ENCODE data around the gene CDH13.

CDH13 gene

GRCh38 chr16:83458612-83459011 lies 831.8 kb downstream of the CDH13 start:
- H2BK5ac ChIP-seq (ENCODE audit: low read depth, low read length, poor library complexity) = no peak overlapping the region
- H3K23ac ChIP-seq (ENCODE audit: low read length) = no peak overlapping the region
- no peaks in the 10 kb centered on the region for H3K36me3 ChIP-seq (ENCODE audit: control insufficient read depth in 1 of 2, insufficient read depth in 2 of 2, low read length in 2 of 2)
- H3K14ac ChIP-seq (ENCODE audit: low read length) = no peak overlapping the region
- H2BK120ac ChIP-seq (ENCODE audit: insufficient read depth, low read length, poor library complexity) = no peak overlapping the region
- no peaks in the 10 kb centered on the region for H3K79me2 ChIP-seq (ENCODE audit: control insufficient read depth, insufficient read depth, low read length, poor library complexity)
- no peak overlapping the region for H3K4me2 ChIP-seq (ENCODE audit: low read length)
- no peak overlapping the region for H3K18ac ChIP-seq (ENCODE audit: low read length)
- no peaks in the 10 kb centered on the region for H3K79me1 ChIP-seq (ENCODE audit: low read length)
- no peak overlapping the region for H2AFZ ChIP-seq (ENCODE audit: insufficient read depth, low read length, poor library complexity)
- no peak overlapping the region for H4K12ac ChIP-seq (ENCODE audit: low read depth, low read length)
- DNase-seq = no peak
- H3K4me1 ChIP-seq (ENCODE audit: control insufficient read depth in 1 of 2, insufficient read depth in 2 of 2, low read length in 2 of 2) = no peaks in the 10 kb centered on the region
- no peaks in the 10 kb centered on the region for H3K27me3 ChIP-seq (ENCODE audit: insufficient read depth, low read length)
- H3K4ac ChIP-seq (ENCODE audit: low read depth, low read length) = no peak overlapping the region
- no peak overlapping the region for H3K9ac ChIP-seq (ENCODE audit: low read length)
- H3K27ac ChIP-seq (ENCODE audit: low read depth, low read length) = no peak overlapping the region
- WGBS (ENCODE audit: extremely low coverage, insufficient coverage, insufficient read length) = no CpG with 5 or more reads among the region's 4 CpGs
- H3K9me3 ChIP-seq (ENCODE audit: insufficient read depth, low read depth, low read length) = no peaks in the 10 kb centered on the region
- no peak overlapping the region for H4K8ac ChIP-seq (ENCODE audit: low read depth, low read length)
- no peak overlapping the region for H2BK12ac ChIP-seq (ENCODE audit: low read length)
- H2AK5ac ChIP-seq (ENCODE audit: low read length) = no peak overlapping the region
- H3K4me3 ChIP-seq (ENCODE audit: low read depth, low read length) = no peak overlapping the region
- H4K91ac ChIP-seq (ENCODE audit: low read depth, low read length) = no peak overlapping the region

GRCh38 chr16:83464991-83465390 lies 838.2 kb downstream of the CDH13 start:
- Histone ChIP-seq H3K36me3 (ENCODE audit: control insufficient read depth in 1 of 2, insufficient read depth in 2 of 2, low read length in 2 of 2) (no peaks in the 10 kb centered on the region), H3K4me3 (ENCODE audit: low read depth, low read length) (no peak overlapping the region), H2AK5ac (ENCODE audit: low read length) (no peak overlapping the region), H3K79me2 (ENCODE audit: control insufficient read depth, insufficient read depth, low read length, poor library complexity) (no peaks in the 10 kb centered on the region), H3K9me3 (ENCODE audit: insufficient read depth, low read depth, low read length) (no peaks in the 10 kb centered on the region), H2AFZ (ENCODE audit: insufficient read depth, low read length, poor library complexity) (no peak overlapping the region), H3K4me2 (ENCODE audit: low read length) (no peak overlapping the region), H3K27me3 (ENCODE audit: insufficient read depth, low read length) (no peaks in the 10 kb centered on the region), H2BK12ac (ENCODE audit: low read length) (no peak overlapping the region), H3K23ac (ENCODE audit: low read length) (no peak overlapping the region), H2BK120ac (ENCODE audit: insufficient read depth, low read length, poor library complexity) (no peak overlapping the region), H4K8ac (ENCODE audit: low read depth, low read length) (no peak overlapping the region), H3K4ac (ENCODE audit: low read depth, low read length) (no peak overlapping the region), H4K12ac (ENCODE audit: low read depth, low read length) (no peak overlapping the region), H3K79me1 (ENCODE audit: low read length) (no peaks in the 10 kb centered on the region), H3K14ac (ENCODE audit: low read length) (no peak overlapping the region), H3K9ac (ENCODE audit: low read length) (no peak overlapping the region), H4K91ac (ENCODE audit: low read depth, low read length) (no peak overlapping the region), H3K18ac (ENCODE audit: low read length) (no peak overlapping the region), H3K27ac (ENCODE audit: low read depth, low read length) (no peak overlapping the region), H2BK5ac (ENCODE audit: low read depth, low read length, poor library complexity) (no peak overlapping the region), H3K4me1 (ENCODE audit: control insufficient read depth in 1 of 2, insufficient read depth in 2 of 2, low read length in 2 of 2) (no peaks in the 10 kb centered on the region)
- no peak for DNase-seq
- WGBS (ENCODE audit: extremely low coverage, insufficient coverage, insufficient read length) = no CpG with 5 or more reads among the region's 6 CpGs

GRCh38 chr16:83470416-83470815 lies 843.6 kb downstream of the CDH13 start:
- Histone ChIP-seq H2BK12ac (ENCODE audit: low read length) (no peak overlapping the region), H2AFZ (ENCODE audit: insufficient read depth, low read length, poor library complexity) (no peak overlapping the region)

GRCh38 chr16:83472776-83473501 lies 846.2 kb downstream of the CDH13 start:
- Histone ChIP-seq H2BK5ac (ENCODE audit: low read depth, low read length, poor library complexity) (no peak overlapping the region), H3K79me1 (ENCODE audit: low read length) (no peaks in the 10 kb centered on the region), H3K14ac (ENCODE audit: low read length) (no peak overlapping the region), H3K27ac (ENCODE audit: low read depth, low read length) (no peak overlapping the region), H3K4me3 (ENCODE audit: low read depth, low read length) (no peak overlapping the region), H3K4me2 (ENCODE audit: low read length) (no peak overlapping the region), H3K23ac (ENCODE audit: low read length) (no peak overlapping the region), H2AFZ (ENCODE audit: insufficient read depth, low read length, poor library complexity) (no peak overlapping the region), H3K4ac (ENCODE audit: low read depth, low read length) (no peak overlapping the region), H3K18ac (ENCODE audit: low read length) (no peak overlapping the region), H3K36me3 (ENCODE audit: control insufficient read depth in 1 of 2, insufficient read depth in 2 of 2, low read length in 2 of 2) (no peaks in the 10 kb centered on the region), H3K9ac (ENCODE audit: low read length) (no peak overlapping the region), H3K27me3 (ENCODE audit: insufficient read depth, low read length) (no peaks in the 10 kb centered on the region), H2BK120ac (ENCODE audit: insufficient read depth, low read length, poor library complexity) (no peak overlapping the region), H3K79me2 (ENCODE audit: control insufficient read depth, insufficient read depth, low read length, poor library complexity) (no peaks in the 10 kb centered on the region), H2AK5ac (ENCODE audit: low read length) (no peak overlapping the region), H2BK12ac (ENCODE audit: low read length) (no peak overlapping the region), H4K12ac (ENCODE audit: low read depth, low read length) (no peak overlapping the region), H3K9me3 (ENCODE audit: insufficient read depth, low read depth, low read length) (no peaks in the 10 kb centered on the region), H3K4me1 (ENCODE audit: control insufficient read depth in 1 of 2, insufficient read depth in 2 of 2, low read length in 2 of 2) (no peaks in the 10 kb centered on the region), H4K91ac (ENCODE audit: low read depth, low read length) (no peak overlapping the region), H4K8ac (ENCODE audit: low read depth, low read length) (no peak overlapping the region)
- no peak for DNase-seq
- WGBS (ENCODE audit: extremely low coverage, insufficient coverage, insufficient read length) = no CpG with 5 or more reads among the region's 7 CpGs

More at GRCh38 chr16:83470416-83470815, 843.6 kb downstream of the CDH13 start:
- Histone ChIP-seq H3K4ac (ENCODE audit: low read depth, low read length) (no peak overlapping the region), H3K23ac (ENCODE audit: low read length) (no peak overlapping the region), H3K9me3 (ENCODE audit: insufficient read depth, low read depth, low read length) (no peaks in the 10 kb centered on the region), H3K27ac (ENCODE audit: low read depth, low read length) (no peak overlapping the region), H3K27me3 (ENCODE audit: insufficient read depth, low read length) (no peaks in the 10 kb centered on the region), H3K36me3 (ENCODE audit: control insufficient read depth in 1 of 2, insufficient read depth in 2 of 2, low read length in 2 of 2) (no peaks in the 10 kb centered on the region), H3K9ac (ENCODE audit: low read length) (no peak overlapping the region), H3K79me2 (ENCODE audit: control insufficient read depth, insufficient read depth, low read length, poor library complexity) (no peaks in the 10 kb centered on the region), H2BK120ac (ENCODE audit: insufficient read depth, low read length, poor library complexity) (no peak overlapping the region), H3K4me1 (ENCODE audit: control insufficient read depth in 1 of 2, insufficient read depth in 2 of 2, low read length in 2 of 2) (no peaks in the 10 kb centered on the region), H2BK5ac (ENCODE audit: low read depth, low read length, poor library complexity) (no peak overlapping the region), H3K18ac (ENCODE audit: low read length) (no peak overlapping the region), H3K14ac (ENCODE audit: low read length) (no peak overlapping the region), H3K4me3 (ENCODE audit: low read depth, low read length) (no peak overlapping the region), H3K79me1 (ENCODE audit: low read length) (no peaks in the 10 kb centered on the region), H2AK5ac (ENCODE audit: low read length) (no peak overlapping the region), H3K4me2 (ENCODE audit: low read length) (no peak overlapping the region), H4K8ac (ENCODE audit: low read depth, low read length) (no peak overlapping the region), H4K12ac (ENCODE audit: low read depth, low read length) (no peak overlapping the region), H4K91ac (ENCODE audit: low read depth, low read length) (no peak overlapping the region)
- DNase-seq = no peak
- no CpG with 5 or more reads among the region's 3 CpGs for WGBS (ENCODE audit: extremely low coverage, insufficient coverage, insufficient read length)

All from trophoblast cell (in vitro differentiated cells and primary cell).